CD4-positive, alpha-beta T cell (primary cell): Measurements from ENCODE around the gene RBMS3. TPM values are rescaled to one million over a fixed set of nuclear protein-coding genes. Genes with fewer than 3 reads are reported as not detected.

Experiments used
- ATAC-seq: fragments of 200-7000 bp; cut with Tn5 transposase; one replicate; pipeline ENCODE4 v1.10.0; 2022; ENCODE audit warnings: mild to moderate bottlenecking; ENCODE audit not compliant: poor library complexity
- CTCF ChIA-PET: fragments of 350-600 bp; sonication (Branson Sonifier 250); formaldehyde crosslinking; loops from one replicate; lab custom pipeline; 2021; ENCODE audit warnings: antibody characterized with exemption, inconsistent platforms; lab: Charles Lee
- POLR2A ChIA-PET: fragments of 350-600 bp; sonication (Branson Sonifier 250); formaldehyde crosslinking; loops from one replicate; lab custom pipeline; 2021; ENCODE audit warnings: antibody characterized with exemption, inconsistent platforms; lab: Charles Lee
- DNase-seq, 14 experiments: peaks; one replicate each; pipeline ENCODE4 v3.0.0-alpha.2; 2013 to 2020; ENCODE audit warnings: mixed read lengths in 2 of 14
- H3K27ac ChIP-seq, 2 donors: one replicate each; pipeline versions ENCODE4 v1.5.1 to v1.7.0; 2013; ENCODE audit warnings: low read length in 2 of 2, low read depth in 1 of 2, mild to moderate bottlenecking in 1 of 2
- H3K27me3 ChIP-seq, 2 experiments: 1 replicate in 1 of 2; 2 replicates in 1 of 2; pipeline versions ENCODE4 v1.6.1 to v1.7.0; 2013; ENCODE audit warnings: low read length in 2 of 2, control low read depth in 1 of 2, mild to moderate bottlenecking in 1 of 2, moderate library complexity in 1 of 2; ENCODE audit not compliant: insufficient read depth in 2 of 2, control insufficient read depth in 1 of 2
- H3K36me3 ChIP-seq: one replicate; pipeline ENCODE4 v1.6.1; 2013; ENCODE audit warnings: low read length, control low read depth; ENCODE audit not compliant: insufficient read depth
- H3K4me1 ChIP-seq: one replicate; pipeline ENCODE4 v1.6.1; 2013; ENCODE audit warnings: low read length, control low read depth; ENCODE audit not compliant: insufficient read depth
- H3K4me3 ChIP-seq: one replicate; pipeline ENCODE4 v1.5.1; 2013; ENCODE audit warnings: mild to moderate bottlenecking, low read length, moderate library complexity
- H3K9me3 ChIP-seq, 2 experiments: 1 replicate in 1 of 2; 2 replicates in 1 of 2; pipeline versions ENCODE4 v1.6.1 to v1.7.0; 2013; ENCODE audit warnings: low read length in 2 of 2, mild to moderate bottlenecking in 2 of 2, control low read depth in 1 of 2, moderate library complexity in 1 of 2; ENCODE audit not compliant: control insufficient read depth in 1 of 2, insufficient read depth in 1 of 2
- H3K27ac Mint-ChIP-seq: one replicate; pipeline ENCODE4 v1.8.0; 2020; ENCODE audit warnings: mixed read lengths
- H3K27me3 Mint-ChIP-seq: one replicate; pipeline ENCODE4 v1.8.0; 2021; ENCODE audit warnings: mixed read lengths
- H3K36me3 Mint-ChIP-seq: one replicate; pipeline ENCODE4 v1.8.0; 2021; ENCODE audit warnings: low read depth, mixed read lengths
- H3K4me1 Mint-ChIP-seq: one replicate; pipeline ENCODE4 v1.8.0; 2021; ENCODE audit warnings: low read depth, mixed read lengths
- H3K4me3 Mint-ChIP-seq: one replicate; pipeline ENCODE4 v1.8.0; 2020; ENCODE audit warnings: mild to moderate bottlenecking, mixed read lengths
- H3K9me3 Mint-ChIP-seq: one replicate; pipeline ENCODE4 v1.8.0; 2020; ENCODE audit warnings: mixed read lengths
- CTCF ChIP-seq: fragments of 200-600 bp; IDR thresholded peaks from one replicate; pipeline ENCODE4 v1.8.0; 2022; ENCODE audit warnings: antibody characterized with exemption, mild to moderate bottlenecking
- intact Hi-C, 2 experiments: fragments of 100-400 bp; cut with DNase I in 1 of 2; cut with micrococcal nuclease in 1 of 2; formaldehyde crosslinking; loops; one replicate each; pipeline versions ENCODE4 v1.15.1 to v1.9.0; 2023 to 2025; cut with DNase I, micrococcal nuclease
- total RNA-seq, 174 experiments: library from RNA in 2 of 174; stranded (reverse) in 2 of 174; gene quantifications; one replicate each; pipeline ENCODE4 v1.2.3 and lab custom pipeline; 2021 to 2026

RBMS3 gene
- total RNA-seq, 2 experiments from 2014 or later, result 1.6 to 1.7 TPM

GRCh38 chr3:29764041-29764440 lies 483.2 kb downstream of the RBMS3 start:
- no peak for ATAC-seq
- Histone ChIP-seq H3K4me3 (no peak overlapping the region), H3K4me1 (no peaks in the 10 kb centered on the region), H3K27ac (no peak overlapping the region), H3K27me3 (no peaks in the 10 kb centered on the region), H3K36me3 (no peaks in the 10 kb centered on the region), H3K9me3 (no peaks in the 10 kb centered on the region)
- no peaks in the 10 kb centered on the region for H3K4me1 Mint-ChIP-seq
- TF ChIP-seq CTCF, result no peak
- intact Hi-C loops, result no loop called here
- no peaks in the 10 kb centered on the region for H3K9me3 Mint-ChIP-seq
- H3K36me3 Mint-ChIP-seq, result no peaks in the 10 kb centered on the region
- H3K4me3 Mint-ChIP-seq, result no peak overlapping the region
- H3K27ac Mint-ChIP-seq, result no peak overlapping the region
- peaks cover 12% of the 10 kb centered on the region for H3K27me3 Mint-ChIP-seq
- ChIA-PET CTCF (interaction anchor here (0.9 kb wide), 1 partner anchor 9 kb away, joined by 4 read pairs; no protein-coding TSS in a partner anchor), POLR2A (no interaction called here)
- DNase-seq, result no peak

- no peak for TF ChIP-seq CTCF
- Histone ChIP-seq H3K4me1 (no peaks in the 10 kb centered on the region), H3K36me3 (no peaks in the 10 kb centered on the region), H3K27me3 (no peaks in the 10 kb centered on the region), H3K27ac (no peak overlapping the region), H3K9me3 (no peaks in the 10 kb centered on the region), H3K4me3 (no peak overlapping the region)
- DNase-seq (no peak), ATAC-seq (no peak)
- Mint-ChIP-seq H3K4me1 (no peaks in the 10 kb centered on the region), H3K27ac (no peak overlapping the region), H3K36me3 (no peaks in the 10 kb centered on the region), H3K4me3 (no peak overlapping the region), H3K9me3 (no peaks in the 10 kb centered on the region), H3K27me3 (peaks cover 12% of the 10 kb centered on the region)
- CTCF ChIA-PET, result no interaction called here
- intact Hi-C loops, result no loop called here
- POLR2A ChIA-PET, result no interaction called here
Measured at GRCh38 chr3:29764603-29765254, 483.9 kb downstream of the RBMS3 start.

- no peak overlapping the region for H3K27ac Mint-ChIP-seq
- no peaks in the 10 kb centered on the region for H3K4me1 Mint-ChIP-seq
- H3K27me3 Mint-ChIP-seq, result peaks cover 7% of the 10 kb centered on the region
- no peaks in the 10 kb centered on the region for H3K36me3 Mint-ChIP-seq
- H3K9me3 Mint-ChIP-seq, result no peaks in the 10 kb centered on the region
- H3K27me3 ChIP-seq, result no peaks in the 10 kb centered on the region
- no peak overlapping the region for H3K4me3 Mint-ChIP-seq
- POLR2A ChIA-PET, result no interaction called here
- H3K4me3 ChIP-seq, result no peak overlapping the region
- ATAC-seq (no peak), DNase-seq (peak in 1 of 14 experiments; percentile 1)
- H3K4me1 ChIP-seq, result no peaks in the 10 kb centered on the region
- H3K27ac ChIP-seq, result no peak overlapping the region
- CTCF ChIA-PET, result no interaction called here
- H3K36me3 ChIP-seq, result no peaks in the 10 kb centered on the region
- intact Hi-C loops, result no loop called here
- H3K9me3 ChIP-seq, result no peaks in the 10 kb centered on the region
- no peak for TF ChIP-seq CTCF
Measured at GRCh38 chr3:29771602-29772001, 490.7 kb downstream of the RBMS3 start.
